ENCODE data around the gene LRFN5.
"Not testable (repeated sequence)": the region's sequence is repeated elsewhere in the genome, so short reads cannot be mapped to it uniquely, and the experiment has no call there.

Gene LRFN5

DNA sequence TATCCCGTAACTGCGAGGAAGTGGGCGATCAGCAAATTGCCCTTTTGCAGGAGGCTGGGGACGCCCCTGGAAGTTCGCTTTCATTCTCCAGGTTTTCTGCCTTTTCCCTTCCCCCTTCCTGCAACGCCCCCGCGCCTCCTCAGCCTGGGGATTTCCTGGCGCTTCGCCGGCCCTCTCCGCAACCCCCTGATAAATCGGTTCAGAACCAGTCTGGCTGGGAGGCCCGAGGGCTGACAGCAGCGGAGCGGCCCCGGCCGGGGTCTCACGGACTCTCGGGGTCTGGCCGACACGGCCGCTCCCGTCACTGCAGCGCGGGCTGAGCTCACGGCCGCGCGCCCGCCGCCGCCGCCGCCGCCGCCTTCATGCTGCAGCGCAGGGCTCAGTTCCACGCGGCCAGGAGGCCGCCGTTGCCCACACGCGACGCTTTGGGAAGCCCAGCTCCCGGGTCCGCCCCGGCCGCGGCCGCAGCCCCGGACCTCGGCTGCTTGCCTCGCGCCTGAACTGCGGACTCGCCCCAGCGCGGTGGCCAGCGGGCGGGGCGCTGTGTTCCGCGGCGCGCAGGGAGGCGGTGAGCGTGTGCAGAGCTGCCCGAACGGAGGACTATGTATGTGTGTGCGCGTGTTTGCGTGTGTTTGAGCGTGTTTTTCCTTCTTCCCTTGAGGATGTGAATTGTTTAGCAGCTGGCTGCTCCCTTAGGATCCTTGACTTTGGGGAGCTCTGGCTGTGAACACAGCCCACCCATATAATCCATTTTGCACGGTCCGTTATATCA lies at the start of gene LRFN5:
TSS of gene LRFN5 (plus strand) at position 345 of the 772 bp plus-strand sequence.
- no peak for DNase-seq (ENCODE audit: low read depth)

DNA sequence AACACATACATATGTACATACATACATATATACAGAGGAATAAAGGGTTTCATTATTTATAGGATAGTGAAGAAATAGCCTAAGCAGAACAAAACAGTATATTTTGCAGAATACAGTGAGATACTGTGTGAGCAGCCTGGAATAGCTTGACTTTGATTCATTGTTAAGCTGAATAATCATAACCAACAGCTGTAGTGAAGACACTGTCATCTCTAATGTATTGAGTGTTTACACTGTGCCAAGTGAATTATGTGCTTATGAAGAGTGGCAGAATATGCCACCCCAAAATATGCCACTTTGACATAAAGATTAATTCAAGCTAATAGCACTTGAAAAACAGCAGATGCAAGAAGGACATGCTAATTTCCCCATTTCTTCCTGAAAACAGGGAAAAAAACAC lies 48.2 kb upstream of the LRFN5 start:
- no peak for DNase-seq (ENCODE audit: low read depth)

DNA sequence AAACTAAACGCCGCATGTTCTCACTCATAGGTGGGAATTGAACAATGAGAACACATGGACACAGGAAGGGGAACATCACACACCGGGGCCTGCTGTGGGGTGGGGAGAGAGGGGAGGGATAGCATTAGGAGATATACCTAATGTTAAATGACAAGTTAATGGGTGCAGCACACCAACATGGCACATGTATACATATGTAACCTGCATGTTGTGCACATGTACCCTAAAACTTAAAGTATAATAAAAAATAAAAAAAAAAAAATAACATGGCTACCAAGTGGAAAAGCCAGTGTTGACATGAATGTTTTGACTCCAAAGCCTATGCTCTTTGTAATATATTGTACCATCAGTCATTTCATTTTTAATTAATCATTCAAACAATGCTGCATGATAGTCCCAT lies 39.8 kb upstream of the LRFN5 start:
- not testable (repeated sequence) for DNase-seq (ENCODE audit: low read depth)

DNA sequence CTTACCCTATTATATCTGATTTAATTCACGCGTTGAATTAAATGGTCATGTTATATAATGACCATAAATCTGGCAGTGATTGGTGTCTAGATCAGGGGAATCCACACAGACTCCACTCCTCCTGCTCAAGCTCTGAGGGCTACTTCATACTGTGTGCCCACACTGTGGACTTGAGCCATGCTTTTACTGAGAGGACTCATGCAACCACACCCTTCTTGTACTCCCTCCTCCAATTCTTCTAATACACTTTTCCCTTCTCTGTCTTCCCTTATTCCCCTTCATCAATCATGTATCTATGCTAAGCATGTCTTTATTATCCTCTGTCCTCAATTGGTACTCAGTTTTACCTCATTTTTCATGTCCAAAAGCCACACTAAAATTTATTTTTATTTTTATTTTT lies 37.7 kb upstream of the LRFN5 start:
- no peak for DNase-seq (ENCODE audit: low read depth)

DNA sequence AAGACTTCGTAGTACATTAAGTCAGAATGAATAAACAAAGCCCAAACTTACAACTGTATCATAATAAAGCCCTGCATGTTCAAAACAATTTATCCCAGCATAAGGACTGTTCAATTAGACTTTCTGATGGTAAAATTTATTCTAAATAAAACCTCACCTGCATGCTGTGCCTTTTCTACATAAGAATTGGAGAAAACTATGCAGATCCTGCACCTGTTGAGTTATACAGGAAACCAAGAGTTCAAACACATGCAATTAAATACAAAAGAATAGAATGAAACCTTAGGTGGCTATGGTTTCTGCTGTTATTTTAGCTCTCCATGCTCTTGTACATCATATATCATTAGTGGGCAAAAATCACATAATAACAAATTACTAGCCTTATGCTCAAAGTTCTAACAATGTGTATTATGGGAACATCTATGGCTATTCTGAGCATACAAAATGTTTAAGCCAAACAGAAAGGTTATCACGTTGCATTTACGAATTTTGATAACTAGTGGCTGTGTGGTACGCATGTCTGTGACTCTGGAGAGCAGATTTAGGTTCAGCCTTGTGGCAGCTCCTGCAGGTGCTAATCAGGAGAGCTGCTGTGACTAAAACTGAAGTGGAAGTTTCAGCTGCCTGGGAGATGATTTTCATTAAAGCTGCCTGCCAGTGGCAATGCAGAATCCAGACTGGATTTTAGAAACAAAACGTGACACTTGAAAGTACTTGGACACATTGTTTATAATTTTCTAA lies 36.1 kb upstream of the LRFN5 start:
- no peak for DNase-seq (ENCODE audit: low read depth)

DNA sequence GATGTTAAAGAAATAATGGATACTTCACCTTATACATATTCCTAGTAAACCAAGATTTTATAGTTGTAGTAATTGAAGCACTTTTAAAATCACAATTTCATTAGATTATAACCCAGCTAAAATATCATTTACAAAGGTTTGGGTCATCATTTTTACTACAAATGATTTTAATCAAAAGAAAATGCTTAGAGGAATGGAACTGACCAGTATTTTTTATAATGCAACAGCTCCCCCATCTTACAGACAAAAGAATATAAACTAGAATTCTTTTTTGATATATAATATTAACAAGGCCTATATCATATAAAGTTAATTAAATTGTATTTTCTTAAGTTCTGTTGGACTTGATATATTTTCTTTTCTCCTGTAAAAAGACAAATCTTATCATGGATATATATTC lies 20.4 kb upstream of the LRFN5 start:
- DNase-seq (ENCODE audit: low read depth), result no peak

DNA sequence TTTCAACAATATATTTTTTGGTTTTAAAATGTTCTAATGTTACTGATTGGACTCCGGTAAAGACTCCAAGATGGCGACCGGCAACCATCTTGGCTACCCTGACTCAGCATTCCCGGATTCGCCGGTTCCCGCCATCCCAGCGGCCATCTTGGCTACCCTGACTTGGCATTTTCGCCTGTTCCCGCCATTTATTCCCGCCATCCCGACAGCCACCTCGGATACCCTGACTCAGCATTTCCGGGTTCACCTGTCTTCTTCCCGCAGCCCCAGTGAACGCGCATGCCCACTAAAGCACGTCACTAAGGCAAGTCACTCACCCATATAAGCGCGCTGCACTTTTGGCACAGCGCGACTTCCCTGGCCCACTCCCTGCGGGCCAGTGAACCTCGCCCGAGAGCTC lies 9.0 kb upstream of the LRFN5 start:
- no peak for DNase-seq (ENCODE audit: low read depth)

DNA sequence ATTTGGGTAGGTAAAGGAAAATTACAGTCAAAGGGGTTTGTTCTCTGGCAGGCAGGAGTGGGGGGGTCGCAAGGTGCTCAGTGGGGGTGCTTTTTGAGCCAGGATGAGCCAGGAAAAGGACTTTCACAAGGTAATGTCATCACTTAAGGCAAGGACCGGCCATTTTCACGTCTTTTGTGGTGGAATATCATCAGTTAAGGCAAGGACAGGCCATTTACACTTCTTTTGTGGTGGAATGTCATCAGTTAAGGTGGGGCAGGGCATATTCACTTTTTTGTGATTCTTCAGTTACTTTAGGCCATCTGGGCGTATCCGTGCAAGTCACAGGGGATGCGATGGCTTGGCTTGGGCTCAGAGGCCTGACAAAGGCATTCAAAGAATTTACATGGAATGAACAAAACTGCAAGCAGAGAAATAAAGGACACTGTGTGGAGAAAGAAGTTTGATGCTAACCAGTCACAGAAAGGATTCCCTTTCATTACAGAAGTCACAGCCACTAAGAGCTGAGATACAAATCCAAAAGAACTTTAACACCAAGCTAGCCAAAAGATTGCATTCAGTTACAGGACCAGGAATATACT lies 6.8 kb upstream of the LRFN5 start:
- not testable (repeated sequence) for DNase-seq (ENCODE audit: low read depth)

DNA sequence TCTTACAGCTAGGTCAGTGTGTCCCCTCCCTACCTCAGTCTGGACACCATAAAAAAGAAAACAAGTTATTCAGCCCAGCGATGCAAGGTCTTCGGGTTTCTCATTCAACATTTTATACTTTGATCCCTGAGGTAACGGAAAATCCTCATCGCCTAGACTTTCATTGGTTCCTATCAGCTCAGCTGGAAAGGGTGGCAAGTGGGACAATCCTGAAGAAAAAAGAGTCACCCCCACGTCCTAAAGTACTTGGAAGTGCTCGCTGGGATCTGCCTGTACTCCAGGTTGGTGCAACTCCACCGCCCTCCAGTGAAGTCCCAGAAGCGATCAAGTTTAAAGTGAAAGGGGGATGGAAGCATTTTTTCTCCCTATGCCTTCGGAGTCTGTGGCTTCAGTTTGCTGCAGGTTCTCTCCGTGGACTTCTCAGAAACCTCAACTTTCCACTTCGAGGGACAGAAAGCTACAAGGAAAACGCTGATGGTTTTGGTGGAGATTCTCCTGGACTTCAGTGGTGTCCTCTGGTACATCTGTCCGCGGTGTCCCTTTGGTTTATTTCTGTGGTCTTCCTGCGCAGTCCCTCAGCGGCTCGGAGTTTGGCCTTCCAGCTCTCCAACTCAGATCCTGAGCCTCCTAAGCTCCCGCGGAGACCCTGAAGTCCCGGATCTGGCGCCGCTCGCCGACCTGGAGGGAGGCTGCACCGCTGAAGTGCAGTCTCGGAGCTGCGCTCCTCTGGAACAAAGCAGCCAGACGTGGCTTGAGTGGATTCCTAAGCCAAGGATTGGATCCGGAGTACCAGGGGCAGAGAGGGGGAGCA lies 1.8 kb upstream of the LRFN5 start:
- DNase-seq (ENCODE audit: low read depth), result no peak

DNA sequence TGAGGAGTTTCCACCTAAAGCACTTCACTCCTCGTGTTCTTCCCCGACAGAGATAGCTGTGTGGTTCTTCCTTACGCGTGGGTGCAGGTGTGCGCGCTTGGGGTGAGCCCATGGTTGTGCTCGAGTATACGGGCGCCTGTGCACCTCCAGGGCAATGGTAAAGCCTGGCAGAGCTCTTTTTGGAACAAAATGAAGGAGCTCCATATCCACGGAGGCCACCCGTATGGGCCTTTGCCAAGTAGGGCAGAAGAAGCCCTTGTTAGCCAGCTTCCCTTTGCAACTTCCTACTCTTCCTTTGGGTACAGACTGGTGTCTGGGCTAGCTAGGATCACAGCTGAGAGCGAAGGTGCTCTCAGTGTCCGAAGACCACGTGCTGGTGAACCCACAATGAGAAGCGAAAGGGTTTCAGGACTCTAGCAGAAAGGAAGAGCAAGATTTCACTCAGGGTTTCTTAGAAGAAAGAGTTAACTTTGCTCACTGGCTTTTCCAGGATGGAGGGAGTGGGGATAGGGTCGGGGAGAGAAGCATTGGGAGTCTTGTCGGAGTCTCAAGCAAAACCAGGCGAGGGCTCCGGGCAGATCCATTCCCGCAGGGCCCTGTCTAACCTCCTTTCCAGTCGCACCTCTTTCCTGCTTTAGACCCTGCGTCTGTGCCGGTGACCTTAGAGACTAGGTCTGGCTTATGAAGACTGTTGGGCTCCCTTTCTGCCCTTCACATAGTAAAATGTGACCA lies 960 bp upstream of the LRFN5 start:
- DNase-seq (ENCODE audit: low read depth), result no peak

DNA sequence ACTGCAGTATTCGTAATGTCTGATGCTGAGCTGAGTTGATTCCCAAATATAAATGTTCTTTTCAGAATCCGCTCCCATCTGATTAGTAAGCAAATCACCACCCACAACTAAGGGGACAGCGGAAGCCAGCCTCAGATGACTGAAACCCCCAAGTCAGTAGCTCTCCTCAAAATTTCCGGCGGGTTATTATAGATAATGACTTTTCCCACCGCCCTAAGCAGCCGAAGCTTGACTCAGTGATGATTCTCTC lies 469 bp upstream of the LRFN5 start:
- DNase-seq (ENCODE audit: low read depth), result no peak

DNA sequence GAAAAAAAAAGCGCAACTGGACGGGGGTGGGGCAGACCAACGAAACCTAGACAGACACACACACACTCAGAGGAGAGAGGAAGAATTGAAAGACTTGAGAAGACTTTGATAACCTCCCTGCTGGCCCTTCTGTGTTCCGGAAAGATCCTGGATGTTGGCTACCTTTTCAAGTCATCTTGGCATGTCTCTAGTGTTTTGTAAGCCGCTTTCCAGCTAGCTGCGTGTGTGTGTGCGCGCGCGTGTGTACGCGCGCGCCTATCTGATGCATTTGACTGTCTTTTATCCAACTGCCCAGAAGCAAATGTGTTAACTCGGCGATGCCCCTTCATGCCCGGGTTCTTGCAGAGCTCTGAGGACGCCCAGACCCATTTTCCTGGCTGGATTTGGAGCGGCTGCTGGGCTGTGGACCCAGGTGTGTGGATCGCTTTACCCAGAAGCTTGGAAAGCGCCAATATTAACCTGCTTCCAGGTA lies 664 bp downstream of the LRFN5 start:
- no peak for DNase-seq (ENCODE audit: low read depth)

DNA sequence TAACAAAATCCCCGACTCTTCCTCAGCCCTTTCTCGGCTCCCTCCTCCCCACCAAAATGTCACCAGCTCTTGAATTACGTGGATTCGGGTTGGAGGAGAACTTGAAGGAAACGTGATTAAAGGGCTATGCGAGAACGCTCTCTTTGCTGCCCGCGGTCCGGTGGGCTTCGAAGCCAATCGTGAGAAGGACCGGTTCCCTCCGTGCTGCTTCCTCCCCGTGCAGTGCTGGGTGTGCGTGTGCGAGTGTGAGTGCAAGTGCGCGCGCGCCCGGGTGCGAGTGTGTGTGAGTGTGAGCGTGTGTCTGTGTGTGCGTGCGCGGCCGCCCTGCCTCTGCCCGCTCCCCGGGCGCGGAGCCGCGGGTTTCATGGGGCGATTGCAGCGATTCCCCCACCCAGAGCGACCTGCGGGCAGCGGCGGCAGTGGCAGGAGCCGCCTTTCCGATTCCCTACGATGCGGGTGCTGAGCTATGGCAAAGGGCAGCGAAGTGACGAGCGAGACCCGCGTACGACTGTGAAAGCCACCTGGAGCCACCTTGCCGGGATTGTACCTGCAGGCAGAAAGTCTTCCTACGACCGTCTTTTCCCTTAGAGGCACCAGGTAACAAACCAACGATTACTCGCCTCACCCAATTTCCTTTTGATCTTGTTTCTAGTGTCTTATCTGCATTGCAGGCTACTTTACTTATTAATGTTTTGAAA lies 1.4 kb downstream of the LRFN5 start:
- DNase-seq (ENCODE audit: low read depth), result no peak

DNA sequence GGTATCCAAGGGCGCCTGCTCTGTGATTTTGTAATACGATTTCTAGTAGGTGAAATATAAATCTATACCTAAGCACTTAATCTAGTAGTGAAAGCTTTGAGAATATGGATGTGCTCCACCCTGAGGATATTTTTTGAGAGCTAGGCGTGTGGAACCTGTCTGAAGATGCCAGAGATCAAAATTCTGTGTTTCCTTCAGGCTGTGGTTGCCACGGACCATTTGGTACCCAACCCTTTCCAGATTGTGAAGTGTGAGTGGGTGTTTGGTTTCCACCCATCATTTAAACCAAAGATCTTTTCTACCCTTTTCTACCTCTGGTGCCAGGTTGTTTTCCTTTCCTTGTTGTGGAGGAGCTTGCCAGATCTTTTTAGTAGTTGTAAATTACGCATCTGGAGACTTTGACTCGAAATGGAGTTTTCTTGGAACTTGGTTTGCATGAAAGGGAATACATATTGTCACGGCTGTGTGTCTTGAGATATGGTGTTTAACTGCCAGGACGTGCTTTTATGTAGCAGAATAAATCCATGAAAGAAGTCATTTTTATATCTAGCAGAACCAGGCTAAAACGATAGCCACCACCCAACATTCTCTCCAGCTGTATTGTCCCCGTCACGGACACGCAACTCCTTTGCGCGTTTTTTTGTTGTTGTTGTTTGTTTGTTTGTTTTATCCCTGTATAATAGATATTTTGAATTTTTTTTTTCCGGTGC lies 2.2 kb downstream of the LRFN5 start:
- DNase-seq (ENCODE audit: low read depth), result no peak

DNA sequence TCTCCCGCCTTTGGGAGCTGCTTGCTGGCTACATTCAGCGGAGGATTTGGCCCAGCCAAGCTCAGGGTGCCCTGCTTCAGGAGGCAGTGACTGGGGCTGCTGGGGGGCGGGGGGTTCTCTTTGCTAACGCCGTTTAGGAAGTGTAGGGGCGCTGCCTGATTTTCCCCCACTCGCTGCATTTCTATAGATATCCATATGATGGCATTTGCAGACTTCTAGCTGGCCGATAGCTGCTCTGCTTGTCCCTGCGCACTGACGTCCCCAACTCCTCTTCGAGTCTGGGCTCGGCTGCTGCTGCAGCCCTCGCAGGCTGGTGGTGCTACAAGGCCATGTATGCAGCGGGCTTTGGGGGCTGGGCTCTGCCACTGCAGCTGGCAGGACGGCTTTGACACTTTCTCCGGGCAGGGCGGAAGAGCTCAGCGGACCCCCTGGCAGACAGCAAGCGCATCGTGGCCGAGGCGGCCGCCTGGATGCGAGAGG lies 3.1 kb downstream of the LRFN5 start:
- no peak for DNase-seq (ENCODE audit: low read depth)

DNA sequence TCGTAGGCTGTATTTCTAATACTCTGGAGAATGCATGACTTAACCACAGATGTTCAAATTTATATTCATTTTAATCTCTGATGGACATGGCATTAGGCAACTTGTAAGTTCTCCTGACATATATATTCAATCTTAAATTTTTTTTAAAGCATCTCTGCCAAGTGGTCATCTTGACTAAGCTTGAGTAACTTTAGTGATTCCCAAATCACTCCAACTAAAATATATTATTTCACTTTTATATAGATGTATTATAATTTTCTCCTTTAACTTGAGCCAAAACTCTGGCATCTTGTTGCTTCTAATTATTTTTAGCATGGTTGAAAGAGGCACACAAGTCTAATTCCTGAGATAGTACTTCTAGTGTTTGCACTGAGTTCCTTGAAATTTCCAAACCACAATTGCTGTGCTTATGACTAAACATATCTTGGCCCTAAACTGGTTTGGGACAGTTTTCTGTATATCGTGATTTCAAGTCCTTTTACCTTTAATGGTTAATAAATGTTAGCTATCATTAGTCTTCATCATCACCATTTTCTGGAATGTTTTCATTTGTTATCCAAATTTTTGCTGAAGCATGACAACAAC lies 8.4 kb downstream of the LRFN5 start:
- DNase-seq (ENCODE audit: low read depth), result no peak

DNA sequence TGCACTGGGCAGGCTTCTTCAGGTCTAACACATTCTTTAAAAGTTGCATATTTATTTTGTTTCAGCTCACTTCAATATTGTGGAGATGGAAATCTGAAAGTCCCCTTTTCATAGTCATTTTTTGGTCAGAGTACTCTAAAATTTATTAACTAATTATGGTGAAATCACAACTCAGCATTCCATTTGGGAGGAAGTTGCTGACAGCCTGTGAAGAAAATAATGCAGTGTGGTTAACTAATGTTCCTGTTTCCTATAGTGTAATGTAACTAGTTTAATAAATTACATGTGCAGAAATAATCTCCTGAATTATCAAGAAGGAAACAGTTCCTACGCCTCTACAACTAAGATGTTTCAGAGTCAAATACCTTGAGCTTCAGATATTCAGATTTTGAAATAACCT lies 17.1 kb downstream of the LRFN5 start:
- no peak for DNase-seq (ENCODE audit: low read depth)

DNA sequence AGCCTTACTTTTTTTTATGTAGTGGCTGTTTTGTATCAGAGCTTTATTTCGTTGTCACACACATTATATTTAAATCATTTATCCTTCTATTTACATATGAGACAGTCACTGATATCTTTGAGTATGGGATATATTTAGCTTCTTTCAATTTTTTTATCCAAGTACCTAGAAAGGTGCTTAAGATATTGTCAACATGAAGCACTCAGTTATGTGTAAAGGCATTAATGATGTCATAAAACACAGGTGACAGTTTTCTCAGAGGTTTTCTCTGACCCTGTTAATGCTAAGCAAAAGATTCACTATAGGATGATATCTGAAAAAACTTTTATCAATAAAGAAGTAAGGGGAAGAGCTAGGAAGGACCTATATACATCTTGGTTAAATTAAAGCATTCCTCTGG lies 23.2 kb downstream of the LRFN5 start:
- DNase-seq (ENCODE audit: low read depth), result no peak

DNA sequence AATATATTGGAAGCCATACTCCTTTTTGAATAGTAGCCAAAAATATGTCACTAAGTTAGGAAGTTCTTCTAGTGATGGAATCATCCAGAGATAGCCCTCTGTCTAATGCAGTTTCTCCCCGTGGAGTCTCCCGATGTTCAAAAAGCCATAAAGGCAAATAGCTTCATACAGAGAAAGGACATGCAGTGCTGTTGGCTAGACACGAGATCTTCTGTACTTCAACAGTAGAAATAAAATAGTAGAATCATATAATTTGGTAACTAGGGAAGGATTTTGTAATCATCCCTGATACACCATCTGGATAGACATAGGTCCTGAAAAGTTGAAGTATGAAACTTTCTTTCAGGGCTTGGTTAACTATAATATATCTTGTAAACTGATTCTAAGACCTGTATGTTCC lies 27.6 kb downstream of the LRFN5 start:
- DNase-seq (ENCODE audit: low read depth), result no peak

Data from stimulated activated CD8-positive, alpha-beta memory T cell treated with anti-CD3 and anti-CD28 coated beads, Interleukin-15, amount 100 ng/mL, for 1 hour (primary cell).